Calu3 (cell line): ENCODE results near the gene GALNT14. TPM values are rescaled to one million over a fixed set of nuclear protein-coding genes. Genes with fewer than 3 reads are reported as not detected.

Experiments
- BruUV-seq: library from RNA; stranded (reverse); fragments of 400-500 nt; replicated peaks from 2 replicates; lab custom pipeline; 2021; lab: Mats Ljungman, UMichigan
- CTCF ChIA-PET: fragments of 300-600 bp; sonication (Branson Sonifier 250); formaldehyde crosslinking; loops from one replicate; lab custom pipeline; 2022; ENCODE audit warnings: antibody characterized with exemption; lab: Charles Lee
- DNase-seq: peaks from one replicate; pipeline ENCODE4 v3.0.0; 2022
- H3K27ac Mint-ChIP-seq: one replicate; pipeline ENCODE4 v1.8.0; 2022; ENCODE audit warnings: mixed read lengths; ENCODE audit not compliant: unreplicated experiment
- H3K27me3 Mint-ChIP-seq: one replicate; pipeline ENCODE4 v1.8.0; 2022; ENCODE audit warnings: mixed read lengths; ENCODE audit not compliant: unreplicated experiment
- H3K36me3 Mint-ChIP-seq: one replicate; pipeline ENCODE4 v1.8.0; 2022; ENCODE audit warnings: mild to moderate bottlenecking, moderate library complexity, mixed read lengths; ENCODE audit not compliant: insufficient read depth, unreplicated experiment
- H3K4me1 Mint-ChIP-seq: one replicate; pipeline ENCODE4 v1.8.0; 2022; ENCODE audit warnings: mild to moderate bottlenecking, low read depth, mixed read lengths; ENCODE audit not compliant: unreplicated experiment
- H3K4me3 Mint-ChIP-seq: one replicate; pipeline ENCODE4 v1.8.0; 2022; ENCODE audit warnings: mild to moderate bottlenecking, low read depth, moderate library complexity, mixed read lengths; ENCODE audit not compliant: unreplicated experiment
- H3K9me3 Mint-ChIP-seq: one replicate; pipeline ENCODE4 v1.8.0; 2022; ENCODE audit warnings: low read depth, mixed read lengths; ENCODE audit not compliant: unreplicated experiment
- CTCF ChIP-seq: fragments of 200-600 bp; IDR thresholded peaks from one replicate; pipeline ENCODE4 v1.8.0; 2022; ENCODE audit warnings: antibody characterized with exemption; ENCODE audit not compliant: unreplicated experiment
- intact Hi-C: fragments of 100-400 bp; cut with micrococcal nuclease; formaldehyde crosslinking; loops from one replicate; pipeline ENCODE4 v1.10.0; 2022; ENCODE audit not compliant: unreplicated experiment
- total RNA-seq: library from RNA; stranded (reverse); gene quantifications from 2 replicates; pipeline ENCODE4 v1.2.3, GENCODE V29; 2022

The GALNT14 gene
- total RNA-seq, 1 experiment from 2014 or later, result 61.9 TPM

- Mint-ChIP-seq H3K27me3 (no peaks in the 10 kb centered on the region), H3K4me1 (no peaks in the 10 kb centered on the region), H3K4me3 (no peak overlapping the region), H3K36me3 (no peaks in the 10 kb centered on the region), H3K27ac (no peak overlapping the region), H3K9me3 (no peaks in the 10 kb centered on the region)
- no TSS peak for BruUV-seq
- CTCF ChIA-PET, result interaction anchor here (0.6 kb wide), 1 partner anchor 93 kb away, joined by 4 read pairs; no protein-coding TSS in a partner anchor
- intact Hi-C loops, result loop anchor here (10.0 kb wide), 1 partner anchor 201 kb away; no protein-coding TSS in a partner anchor
- TF ChIP-seq CTCF, result peak; percentile 37
- DNase-seq, result peak; percentile 66
These were observed 222.8 kb downstream of the GALNT14 start for GRCh38 chr2:30915486-30915885.

- Mint-ChIP-seq H3K27me3 (no peaks in the 10 kb centered on the region), H3K36me3 (no peaks in the 10 kb centered on the region), H3K9me3 (no peaks in the 10 kb centered on the region), H3K4me1 (no peaks in the 10 kb centered on the region), H3K27ac (no peak overlapping the region), H3K4me3 (no peak overlapping the region)
- DNase-seq, result no peak
- TF ChIP-seq CTCF, result no peak
- BruUV-seq, result no TSS peak
- CTCF ChIA-PET, result no interaction called here
- intact Hi-C loops, result loop anchor here (10.0 kb wide), 1 partner anchor 200 kb away; no protein-coding TSS in a partner anchor
These were observed 223.8 kb downstream of the GALNT14 start for GRCh38 chr2:30914456-30914855.

DNA sequence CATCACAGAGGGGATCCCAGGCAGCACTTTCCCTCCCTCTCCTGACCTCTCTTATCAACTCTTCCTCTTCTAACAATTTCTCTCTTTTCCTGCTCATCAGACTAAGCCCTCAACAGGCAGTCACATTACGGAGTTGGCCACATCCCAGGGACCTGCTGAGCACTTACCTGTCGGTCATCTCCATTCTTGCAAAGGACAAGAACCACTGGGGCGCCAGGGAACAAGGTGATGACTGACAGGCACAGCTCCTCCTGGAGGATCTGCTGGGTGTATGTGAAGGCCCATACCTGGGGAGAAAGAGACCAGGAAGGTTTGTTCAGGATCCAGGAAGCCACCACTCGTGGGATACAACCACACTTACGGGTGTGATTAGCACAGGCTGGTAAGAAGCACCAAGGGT is 226.2 kb downstream of the GALNT14 start:
- BruUV-seq, result no TSS peak
- H3K4me3 Mint-ChIP-seq, result no peak overlapping the region
- no peaks in the 10 kb centered on the region for H3K36me3 Mint-ChIP-seq
- intact Hi-C loops, result loop anchor here (10.0 kb wide), 1 partner anchor 197 kb away; no protein-coding TSS in a partner anchor
- no peak for DNase-seq
- no peaks in the 10 kb centered on the region for H3K27me3 Mint-ChIP-seq
- CTCF ChIA-PET, result no interaction called here
- no peaks in the 10 kb centered on the region for H3K4me1 Mint-ChIP-seq
- no peak for TF ChIP-seq CTCF
- no peaks in the 10 kb centered on the region for H3K9me3 Mint-ChIP-seq
- no peak overlapping the region for H3K27ac Mint-ChIP-seq

- no peaks in the 10 kb centered on the region for H3K9me3 Mint-ChIP-seq
- H3K4me1 Mint-ChIP-seq, result no peaks in the 10 kb centered on the region
- H3K36me3 Mint-ChIP-seq, result no peaks in the 10 kb centered on the region
- no peak for TF ChIP-seq CTCF
- no peaks in the 10 kb centered on the region for H3K27me3 Mint-ChIP-seq
- CTCF ChIA-PET, result no interaction called here
- BruUV-seq, result no TSS peak
- no peak for DNase-seq
- H3K4me3 Mint-ChIP-seq, result no peak overlapping the region
- no peak overlapping the region for H3K27ac Mint-ChIP-seq
- intact Hi-C loops, result loop anchor here (10.0 kb wide), 1 partner anchor 197 kb away; no protein-coding TSS in a partner anchor
These were observed 226.9 kb downstream of the GALNT14 start for GRCh38 chr2:30911327-30911726.
